GM12878 (cell line): ENCODE results near the gene LY6G5B. TPM values are rescaled to one million over a fixed set of nuclear protein-coding genes. Genes with fewer than 3 reads are reported as not detected.

Source experiments
- ATAC-seq: fragments of 200-7000 bp; cut with Tn5 transposase; 3 replicates; pipeline ENCODE4 v1.9.1; 2020; ENCODE audit warnings: mild to moderate bottlenecking, moderate library complexity
- BruUV-seq: library from RNA; stranded (reverse); fragments of 400-500 nt; replicated peaks from 2 replicates; lab custom pipeline; 2021; lab: Mats Ljungman, UMichigan
- CTCF ChIA-PET: fragments of 300-600 bp; sonication (Branson Sonifier 250); formaldehyde crosslinking; extraction: SDS; loops from one replicate; lab custom pipeline; 2021; ENCODE audit warnings: inconsistent platforms; lab: Yijun Ruan, JAX
- POLR2A ChIA-PET: fragments of 350-600 bp; formaldehyde crosslinking; extraction: SDS; loops from one replicate; lab custom pipeline; 2021; ENCODE audit warnings: inconsistent platforms; lab: Charles Lee
- RAD21 ChIA-PET: fragments of 300-600 bp; sonication (Branson Sonifier 250); formaldehyde crosslinking; loops from one replicate; lab custom pipeline; 2023; ENCODE audit warnings: antibody characterized with exemption; ENCODE audit not compliant: unreplicated experiment; lab: Charles Lee
- SMC1A ChIA-PET: fragments of 300-600 bp; sonication (Branson Sonifier 250); formaldehyde crosslinking; loops from one replicate; lab custom pipeline; 2023; ENCODE audit not compliant: unreplicated experiment, uncharacterized antibody; lab: Charles Lee
- DNase-seq: peaks from one replicate; pipeline ENCODE4 v3.0.0-alpha.2; 2011; ENCODE audit warnings: low read depth, low spot score
- FAIRE-seq: peaks from 3 replicates; lab custom pipeline; 2011; peaks lifted over from hg19 to GRCh38; lab: Jason Lieb, UNC
- H2AFZ ChIP-seq: 2 replicates; pipeline ENCODE4 v1.6.0; 2011; ENCODE audit warnings: low read depth, low read length, control low read depth; ENCODE audit not compliant: control insufficient read depth
- H3K27ac ChIP-seq: 2 replicates; pipeline ENCODE4 v1.5.1; 2011; ENCODE audit warnings: control low read depth; ENCODE audit not compliant: control insufficient read depth, insufficient read depth
- H3K27me3 ChIP-seq, 2 experiments: replicated peaks in 1 of 2; 2 replicates each; pipeline versions ENCODE4 v1.6.0 to v1.6.1; 2011; ENCODE audit warnings: low read length in 1 of 2; ENCODE audit not compliant: control insufficient read depth in 2 of 2, insufficient read depth in 2 of 2
- H3K36me3 ChIP-seq, 2 experiments: 2 replicates each; pipeline ENCODE4 v1.5.1; 2011; ENCODE audit warnings: low read length in 1 of 2; ENCODE audit not compliant: control insufficient read depth in 2 of 2, insufficient read depth in 2 of 2
- H3K4me1 ChIP-seq: 2 replicates; pipeline ENCODE4 v1.6.1; 2011; ENCODE audit warnings: mild to moderate bottlenecking, low read length, moderate library complexity, mixed read lengths; ENCODE audit not compliant: control insufficient read depth, insufficient read depth
- H3K4me2 ChIP-seq: 2 replicates; pipeline ENCODE4 v1.6.0; 2011; ENCODE audit warnings: control low read depth; ENCODE audit not compliant: control insufficient read depth, insufficient read depth
- H3K4me3 ChIP-seq: fragments of 200-600 bp; sonication (generic); 2 replicates; pipeline ENCODE4 v1.5.1; 2016
- H3K79me2 ChIP-seq: 2 replicates; pipeline ENCODE4 v1.6.0; 2011; ENCODE audit warnings: low read length; ENCODE audit not compliant: control insufficient read depth, insufficient read depth
- H3K9ac ChIP-seq: 2 replicates; pipeline ENCODE4 v1.8.0; 2011; ENCODE audit warnings: low read length, control low read depth, mixed read lengths; ENCODE audit not compliant: control insufficient read depth, insufficient read depth
- H3K9me3 ChIP-seq: replicated peaks from 3 replicates; pipeline ENCODE4 v1.5.1; 2011; ENCODE audit warnings: mild to moderate bottlenecking, low read length; ENCODE audit not compliant: control insufficient read depth, insufficient read depth
- H4K20me1 ChIP-seq: 2 replicates; pipeline ENCODE4 v1.6.0; 2011; ENCODE audit not compliant: control insufficient read depth, insufficient read depth
- BMI1 ChIP-seq: fragments of 450-650 bp; IDR thresholded peaks from 2 replicates; pipeline ENCODE4 v1.6.1; 2016; ENCODE audit warnings: mild to moderate bottlenecking, moderate library complexity, borderline replicate concordance
- CBFB ChIP-seq: IDR thresholded peaks from 2 replicates; pipeline ENCODE4 v1.6.1; 2016; ENCODE audit warnings: antibody characterized with exemption, low read depth
- CHD2 ChIP-seq: IDR thresholded peaks from 2 replicates; pipeline ENCODE4 v1.6.1; 2011; ENCODE audit warnings: low read depth, low read length, improper control_type of control experiment, borderline replicate concordance
- JUND ChIP-seq: IDR thresholded peaks from 2 replicates; pipeline ENCODE4 v1.6.1; 2012; ENCODE audit warnings: low read depth, mild to moderate bottlenecking, low read length, improper control_type of control experiment, moderate library complexity
- KAT2A ChIP-seq: conservative IDR thresholded peaks from 2 replicates; pipeline ENCODE4 v1.6.1; 2011; ENCODE audit warnings: low read depth, low read length; ENCODE audit not compliant: control insufficient read depth
- KLF5 ChIP-seq: fragments of 450-650 bp; IDR thresholded peaks from 2 replicates; pipeline ENCODE4 v1.6.1; 2014; ENCODE audit warnings: mild to moderate bottlenecking; ENCODE audit not compliant: partially characterized antibody
- NR2C1 ChIP-seq: fragments of 450-650 bp; IDR thresholded peaks from 2 replicates; pipeline ENCODE4 v1.6.1; 2017; ENCODE audit warnings: antibody characterized with exemption, mild to moderate bottlenecking, moderate library complexity
- NRF1 ChIP-seq: conservative IDR thresholded peaks from 2 replicates; pipeline ENCODE4 v1.6.1; 2011; ENCODE audit warnings: mild to moderate bottlenecking, low read depth, low read length, improper control_type of control experiment
- PAX8 ChIP-seq: fragments of 450-650 bp; IDR thresholded peaks from 2 replicates; pipeline ENCODE4 v1.6.1; 2017; ENCODE audit warnings: mild to moderate bottlenecking, moderate library complexity
- RB1 ChIP-seq: fragments of 450-650 bp; formaldehyde crosslinking; IDR thresholded peaks from 2 replicates; pipeline ENCODE4 v1.6.1; 2017; ENCODE audit warnings: mild to moderate bottlenecking, borderline replicate concordance
- STAT1 ChIP-seq: fragments of 450-650 bp; conservative IDR thresholded peaks from 2 replicates; pipeline ENCODE4 v1.6.1; 2014; ENCODE audit warnings: antibody characterized with exemption, mild to moderate bottlenecking
- TAF1 ChIP-seq: IDR thresholded peaks from 2 replicates; pipeline ENCODE4 v1.6.1; 2011; ENCODE audit warnings: mild to moderate bottlenecking, low read depth, low read length, borderline replicate concordance
- WGBS: methylation state at CpG from one replicate; pipeline ENCODE4 v1.1.6; 2016; ENCODE audit warnings: low lambda C conversion rate; ENCODE audit not compliant: insufficient replicate concordance, insufficient coverage; ENCODE audit errors: missing lambda C conversion rate; 5-methylcytosine and 5-hydroxymethylcytosine counted together
- in situ Hi-C: fragments of 300-500 bp; cut with MboI; formaldehyde crosslinking; loops from 9 replicates; pipeline ENCODE4 v1.14.3; 2018; ENCODE audit warnings: mixed read lengths
- intact Hi-C: fragments of 100-400 bp; cut with micrococcal nuclease; formaldehyde crosslinking; loops from one replicate; pipeline ENCODE4 v1.14.2; 2022; ENCODE audit not compliant: unreplicated experiment
- polyA plus RNA-seq, 11 experiments: library from polyadenylated mRNA; depleted of rRNA in 4 of 11; unstranded in 6 of 11; stranded (reverse) in 5 of 11; fragments of >200 nt; fragmentation: Nextera tagmentation in 4 of 11; fragmentation: Illumina TruSeq in 1 of 11; extraction: Ambion mirVana in 4 of 11; extraction: Trizol in 1 of 11; gene quantifications; 1 replicate in 1 of 11; 2 replicates in 10 of 11; pipeline versions ENCODE4 v1.2.1 to v1.2.3, GENCODE V29; 2011 to 2016; ENCODE audit warnings: inconsistent platforms in 2 of 11, missing spikeins in 2 of 11, low read depth in 1 of 11
- total RNA-seq, 4 experiments: library from RNA; depleted of rRNA in 3 of 4; stranded (reverse); fragments of >200 nt in 3 of 4; fragmentation: Illumina TruSeq in 1 of 4; extraction: Trizol in 1 of 4; gene quantifications; 2 replicates each; pipeline versions ENCODE4 v1.2.1 to v1.2.3, GENCODE V29; 2013 to 2021
- TF ChIP-seq, protein P1 (sequence below): IDR thresholded peaks from 2 replicates; pipeline ENCODE4 v1.6.1; 2012; ENCODE audit warnings: low read depth, low read length, improper control_type of control experiment
- TF ChIP-seq, protein P2 (sequence below): fragments of 450-650 bp; IDR thresholded peaks from 2 replicates; pipeline ENCODE4 v1.6.1; 2016; ENCODE audit warnings: mild to moderate bottlenecking
- TF ChIP-seq, protein P3 (sequence below): fragments of 450-650 bp; IDR thresholded peaks from 2 replicates; pipeline ENCODE4 v1.6.1; 2016; ENCODE audit warnings: mild to moderate bottlenecking
- TF ChIP-seq, protein P4 (sequence below): IDR thresholded peaks from 2 replicates; pipeline ENCODE4 v1.6.1; 2011; ENCODE audit warnings: low read depth, low read length, improper control_type of control experiment, borderline replicate concordance

Gene LY6G5B
- total and polyA plus RNA-seq, 10 of the 15 experiments (the other 5 are each of a cell fraction or from before 2014, with no cell fraction given), result 3.2 to 16.5 (median 7.5) TPM

DNA sequence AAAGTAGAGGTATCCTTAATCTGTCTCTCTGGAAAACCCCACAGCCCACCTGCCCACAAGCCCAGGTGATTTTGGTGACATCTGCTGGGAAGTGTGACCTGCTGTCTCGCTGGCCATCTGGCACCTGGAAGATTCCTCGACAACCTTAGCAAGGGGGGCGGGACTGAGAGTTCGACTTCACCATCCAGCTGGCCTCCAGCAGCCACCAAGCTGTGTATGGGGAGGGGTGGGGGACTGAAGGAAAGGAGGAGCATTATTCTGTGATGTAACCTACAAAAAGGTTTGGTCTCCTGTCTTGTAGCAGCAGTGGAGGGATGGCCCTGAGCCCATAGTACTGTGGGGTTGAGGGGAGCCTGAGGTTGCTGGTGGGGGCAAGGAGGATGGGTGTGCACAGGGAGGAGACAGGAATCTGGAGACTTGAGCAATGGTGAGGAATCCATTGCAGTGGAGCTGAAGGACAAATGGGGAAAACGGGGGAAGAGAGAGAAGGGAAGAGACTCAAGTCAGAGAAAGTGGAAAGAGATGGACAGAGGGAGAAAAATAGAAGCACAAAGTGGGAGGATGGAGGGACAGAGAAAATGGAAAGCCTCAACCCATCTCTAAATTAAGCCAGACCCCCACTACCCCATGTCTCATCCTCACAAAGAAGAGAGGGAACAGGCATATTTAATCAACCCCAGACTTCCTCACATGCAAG lies 40.9 kb downstream of the LY6G5B start (continued):
- no peak for TF ChIP-seq RB1

DNA sequence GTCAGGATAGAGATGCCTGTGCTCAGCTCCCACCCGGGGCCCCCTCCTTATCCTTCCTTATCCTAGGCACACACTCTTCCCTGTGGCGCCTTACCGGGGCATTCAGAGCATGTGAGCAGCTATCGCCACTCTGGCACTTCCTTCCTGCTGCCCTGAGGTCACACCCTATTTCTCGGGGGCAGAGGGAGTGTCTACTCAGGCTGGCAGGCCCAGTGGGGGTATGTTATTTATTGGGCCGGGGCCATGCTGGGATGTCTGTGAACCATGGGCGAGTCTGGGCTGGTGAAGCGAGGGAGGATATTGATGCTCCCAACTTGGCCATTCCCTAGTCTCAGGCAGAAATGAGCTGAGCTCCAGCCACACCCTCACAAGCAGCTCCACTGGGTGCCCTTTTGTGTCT lies 41.5 kb downstream of the LY6G5B start:
- WGBS, result 27% methylated on average over 8 of the region's 8 CpGs
- ChIA-PET SMC1A (no interaction called here), CTCF (interaction anchor here (0.5 to 2.9 kb wide), 3 partner anchors 27 to 58 kb away, joined by 3 to 14 read pairs (median 3); no protein-coding TSS in a partner anchor), POLR2A (no interaction called here), RAD21 (interaction anchor here (0.7 kb wide), 1 partner anchor 119 kb away, joined by 3 read pairs; no protein-coding TSS in a partner anchor)
- no peaks in the 10 kb centered on the region for H3K4me1 ChIP-seq
- no peaks in the 10 kb centered on the region for H4K20me1 ChIP-seq
- H3K4me3 ChIP-seq, result no peak overlapping the region
- no peak overlapping the region for H2AFZ ChIP-seq
- FAIRE-seq (no peak), DNase-seq (no peak), ATAC-seq (peak; percentile 37; the same call in 2 of the 3 replicates)
- H3K9me3 ChIP-seq, result no peaks in the 10 kb centered on the region
- no peak overlapping the region for H3K27ac ChIP-seq
- intact Hi-C loops, result no loop called here
- no peaks in the 10 kb centered on the region for H3K79me2 ChIP-seq
- no peaks in the 10 kb centered on the region for H3K36me3 ChIP-seq
- H3K27me3 ChIP-seq, result peaks cover 0 to 2% of the 10 kb centered on the region in 2 experiments; a peak in 3 of 4 replicates
- in situ Hi-C loops, result no loop called here
- no peak overlapping the region for H3K4me2 ChIP-seq
- H3K9ac ChIP-seq, result no peak overlapping the region
- no TSS peak for BruUV-seq
- TF ChIP-seq KAT2A (no peak), NRF1 (no peak), KLF5 (no peak), NR2C1 (no peak), BMI1 (no peak), CHD2 (no peak), PAX8 (no peak), JUND (no peak), STAT1 (no peak), TAF1 (no peak), CBFB (no peak)
- TF ChIP-seq, protein P1, sequence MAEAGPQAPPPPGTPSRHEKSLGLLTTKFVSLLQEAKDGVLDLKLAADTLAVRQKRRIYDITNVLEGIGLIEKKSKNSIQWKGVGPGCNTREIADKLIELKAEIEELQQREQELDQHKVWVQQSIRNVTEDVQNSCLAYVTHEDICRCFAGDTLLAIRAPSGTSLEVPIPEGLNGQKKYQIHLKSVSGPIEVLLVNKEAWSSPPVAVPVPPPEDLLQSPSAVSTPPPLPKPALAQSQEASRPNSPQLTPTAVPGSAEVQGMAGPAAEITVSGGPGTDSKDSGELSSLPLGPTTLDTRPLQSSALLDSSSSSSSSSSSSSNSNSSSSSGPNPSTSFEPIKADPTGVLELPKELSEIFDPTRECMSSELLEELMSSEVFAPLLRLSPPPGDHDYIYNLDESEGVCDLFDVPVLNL, result no peak
- TF ChIP-seq, protein P2, sequence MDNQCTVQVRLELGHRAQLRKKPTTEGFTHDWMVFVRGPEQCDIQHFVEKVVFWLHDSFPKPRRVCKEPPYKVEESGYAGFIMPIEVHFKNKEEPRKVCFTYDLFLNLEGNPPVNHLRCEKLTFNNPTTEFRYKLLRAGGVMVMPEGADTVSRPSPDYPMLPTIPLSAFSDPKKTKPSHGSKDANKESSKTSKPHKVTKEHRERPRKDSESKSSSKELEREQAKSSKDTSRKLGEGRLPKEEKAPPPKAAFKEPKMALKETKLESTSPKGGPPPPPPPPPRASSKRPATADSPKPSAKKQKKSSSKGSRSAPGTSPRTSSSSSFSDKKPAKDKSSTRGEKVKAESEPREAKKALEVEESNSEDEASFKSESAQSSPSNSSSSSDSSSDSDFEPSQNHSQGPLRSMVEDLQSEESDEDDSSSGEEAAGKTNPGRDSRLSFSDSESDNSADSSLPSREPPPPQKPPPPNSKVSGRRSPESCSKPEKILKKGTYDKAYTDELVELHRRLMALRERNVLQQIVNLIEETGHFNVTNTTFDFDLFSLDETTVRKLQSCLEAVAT, result no peak
- TF ChIP-seq, protein P3, sequence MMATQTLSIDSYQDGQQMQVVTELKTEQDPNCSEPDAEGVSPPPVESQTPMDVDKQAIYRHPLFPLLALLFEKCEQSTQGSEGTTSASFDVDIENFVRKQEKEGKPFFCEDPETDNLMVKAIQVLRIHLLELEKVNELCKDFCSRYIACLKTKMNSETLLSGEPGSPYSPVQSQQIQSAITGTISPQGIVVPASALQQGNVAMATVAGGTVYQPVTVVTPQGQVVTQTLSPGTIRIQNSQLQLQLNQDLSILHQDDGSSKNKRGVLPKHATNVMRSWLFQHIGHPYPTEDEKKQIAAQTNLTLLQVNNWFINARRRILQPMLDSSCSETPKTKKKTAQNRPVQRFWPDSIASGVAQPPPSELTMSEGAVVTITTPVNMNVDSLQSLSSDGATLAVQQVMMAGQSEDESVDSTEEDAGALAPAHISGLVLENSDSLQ, result no peak
- TF ChIP-seq, protein P4, sequence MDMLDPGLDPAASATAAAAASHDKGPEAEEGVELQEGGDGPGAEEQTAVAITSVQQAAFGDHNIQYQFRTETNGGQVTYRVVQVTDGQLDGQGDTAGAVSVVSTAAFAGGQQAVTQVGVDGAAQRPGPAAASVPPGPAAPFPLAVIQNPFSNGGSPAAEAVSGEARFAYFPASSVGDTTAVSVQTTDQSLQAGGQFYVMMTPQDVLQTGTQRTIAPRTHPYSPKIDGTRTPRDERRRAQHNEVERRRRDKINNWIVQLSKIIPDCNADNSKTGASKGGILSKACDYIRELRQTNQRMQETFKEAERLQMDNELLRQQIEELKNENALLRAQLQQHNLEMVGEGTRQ, result no peak
